Hepatocyte (in vitro differentiated cells): ENCODE results near the gene ARHGAP25. TPM values are rescaled to one million over a fixed set of nuclear protein-coding genes. Genes with fewer than 3 reads are reported as not detected.

Source experiments
- DNase-seq: peaks from one replicate; pipeline ENCODE4 v3.0.0-alpha.2; 2016; ENCODE audit warnings: low spot score
- H2AFZ ChIP-seq: fragments of 200-600 bp; sonication (generic); 2 replicates; pipeline ENCODE4 v1.6.0; 2016; ENCODE audit warnings: antibody characterized with exemption, mild to moderate bottlenecking
- H3K27ac ChIP-seq: fragments of 200-600 bp; sonication (generic); 2 replicates; pipeline ENCODE4 v1.5.1; 2016; ENCODE audit warnings: mild to moderate bottlenecking
- H3K27me3 ChIP-seq: fragments of 200-600 bp; sonication (generic); 2 replicates; pipeline ENCODE4 v1.6.1; 2016
- H3K36me3 ChIP-seq: fragments of 200-600 bp; sonication (generic); replicated peaks from 2 replicates; pipeline ENCODE4 v1.5.1; 2016; ENCODE audit warnings: low read depth; ENCODE audit not compliant: insufficient read depth
- H3K4me1 ChIP-seq: fragments of 200-600 bp; sonication (generic); 2 replicates; pipeline ENCODE4 v1.5.1; 2016; ENCODE audit warnings: mild to moderate bottlenecking, moderate library complexity; ENCODE audit not compliant: insufficient read depth
- H3K4me2 ChIP-seq: fragments of 200-600 bp; sonication (generic); 2 replicates; pipeline ENCODE4 v1.6.0; 2016
- H3K4me3 ChIP-seq: fragments of 200-600 bp; sonication (generic); 2 replicates; pipeline ENCODE4 v1.5.1; 2016; ENCODE audit warnings: mild to moderate bottlenecking
- H3K79me2 ChIP-seq: fragments of 200-600 bp; sonication (generic); 2 replicates; pipeline ENCODE4 v1.6.0; 2017; ENCODE audit warnings: mild to moderate bottlenecking
- H3K9me2 ChIP-seq: fragments of 200-600 bp; sonication (generic); replicated peaks from 2 replicates; pipeline ENCODE4 v1.6.0; 2017; ENCODE audit warnings: mild to moderate bottlenecking; ENCODE audit not compliant: insufficient read depth
- H3K9me3 ChIP-seq: fragments of 200-600 bp; sonication (generic); 2 replicates; pipeline ENCODE4 v1.5.1; 2016; ENCODE audit warnings: low read depth, mild to moderate bottlenecking
- H4K20me1 ChIP-seq: fragments of 200-600 bp; sonication (generic); 2 replicates; pipeline ENCODE4 v1.6.0; 2016; ENCODE audit warnings: mild to moderate bottlenecking; ENCODE audit not compliant: insufficient read depth, poor library complexity, severe bottlenecking
- EZH2 ChIP-seq: fragments of 200-600 bp; sonication (generic); IDR thresholded peaks from 2 replicates; pipeline ENCODE4 v1.6.1; 2016; ENCODE audit warnings: antibody characterized with exemption, mild to moderate bottlenecking, borderline replicate concordance
- EZH2phosphoT487 ChIP-seq: fragments of 200-600 bp; sonication (generic); IDR thresholded peaks from one replicate; pipeline ENCODE4 v1.6.1; 2018; ENCODE audit warnings: antibody characterized with exemption, mild to moderate bottlenecking, low read depth, moderate library complexity; ENCODE audit not compliant: unreplicated experiment, severe bottlenecking
- WGBS: methylation state at CpG from one replicate; pipeline ENCODE4 v1.1.6; 2016; ENCODE audit warnings: low lambda C conversion rate; ENCODE audit errors: missing lambda C conversion rate; 5-methylcytosine and 5-hydroxymethylcytosine counted together
- polyA plus RNA-seq: library from polyadenylated mRNA; unstranded; fragments of >200 nt; fragmentation: Nextera tagmentation; extraction: Ambion mirVana; gene quantifications from 2 replicates; pipeline ENCODE4 v1.2.1, GENCODE V29; 2016
- total RNA-seq: library from RNA; depleted of rRNA; stranded (reverse); fragments of >200 nt; gene quantifications from 2 replicates; pipeline ENCODE4 v1.2.3, GENCODE V29; 2014
- TF ChIP-seq, protein P1 (sequence below): fragments of 200-600 bp; sonication (generic); IDR thresholded peaks from 2 replicates; pipeline ENCODE4 v1.5.1; 2016; ENCODE audit warnings: antibody characterized with exemption, mild to moderate bottlenecking; ENCODE audit not compliant: poor library complexity

ARHGAP25 gene
- total and polyA plus RNA-seq, 2 experiments from 2014 or later, result 0.21 to 0.47 TPM

DNA sequence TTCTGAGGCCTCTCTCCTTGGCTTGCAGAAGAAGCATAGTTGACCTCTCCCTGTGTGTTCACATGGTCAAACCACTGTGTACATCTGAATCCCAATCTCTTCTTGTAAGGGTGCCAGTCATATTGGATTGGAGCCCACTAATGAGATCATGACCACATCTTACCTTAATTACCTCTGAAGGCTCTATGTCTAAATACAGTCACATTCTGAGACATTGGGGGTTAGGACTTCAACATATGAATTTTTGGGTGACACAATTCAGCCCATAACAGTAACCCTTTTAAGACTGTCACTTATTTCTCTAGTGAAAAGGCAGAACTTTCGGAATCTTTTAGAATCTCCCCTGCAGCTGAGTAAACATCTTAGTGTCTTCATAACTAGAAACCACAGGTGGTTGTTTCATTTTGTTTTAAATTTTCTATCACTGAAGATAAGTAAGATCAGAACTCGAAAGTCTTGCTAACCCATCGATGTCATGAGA, 103.3 kb downstream of the ARHGAP25 start:
- Histone ChIP-seq H3K4me2 (no peak overlapping the region), H3K9me3 (no peaks in the 10 kb centered on the region), H3K4me3 (no peak overlapping the region), H3K4me1 (no peaks in the 10 kb centered on the region), H2AFZ (no peak overlapping the region), H4K20me1 (no peaks in the 10 kb centered on the region), H3K9me2 (no peaks in the 10 kb centered on the region), H3K27ac (no peak overlapping the region), H3K36me3 (no peaks in the 10 kb centered on the region), H3K79me2 (no peaks in the 10 kb centered on the region), H3K27me3 (no peaks in the 10 kb centered on the region)
- DNase-seq, result no peak
- TF ChIP-seq EZH2 (no peak), EZH2phosphoT487 (no peak)
- TF ChIP-seq, protein P1, sequence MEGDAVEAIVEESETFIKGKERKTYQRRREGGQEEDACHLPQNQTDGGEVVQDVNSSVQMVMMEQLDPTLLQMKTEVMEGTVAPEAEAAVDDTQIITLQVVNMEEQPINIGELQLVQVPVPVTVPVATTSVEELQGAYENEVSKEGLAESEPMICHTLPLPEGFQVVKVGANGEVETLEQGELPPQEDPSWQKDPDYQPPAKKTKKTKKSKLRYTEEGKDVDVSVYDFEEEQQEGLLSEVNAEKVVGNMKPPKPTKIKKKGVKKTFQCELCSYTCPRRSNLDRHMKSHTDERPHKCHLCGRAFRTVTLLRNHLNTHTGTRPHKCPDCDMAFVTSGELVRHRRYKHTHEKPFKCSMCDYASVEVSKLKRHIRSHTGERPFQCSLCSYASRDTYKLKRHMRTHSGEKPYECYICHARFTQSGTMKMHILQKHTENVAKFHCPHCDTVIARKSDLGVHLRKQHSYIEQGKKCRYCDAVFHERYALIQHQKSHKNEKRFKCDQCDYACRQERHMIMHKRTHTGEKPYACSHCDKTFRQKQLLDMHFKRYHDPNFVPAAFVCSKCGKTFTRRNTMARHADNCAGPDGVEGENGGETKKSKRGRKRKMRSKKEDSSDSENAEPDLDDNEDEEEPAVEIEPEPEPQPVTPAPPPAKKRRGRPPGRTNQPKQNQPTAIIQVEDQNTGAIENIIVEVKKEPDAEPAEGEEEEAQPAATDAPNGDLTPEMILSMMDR, result no peak
- 96% methylated on average over 3 of the region's 3 CpGs for WGBS

DNA sequence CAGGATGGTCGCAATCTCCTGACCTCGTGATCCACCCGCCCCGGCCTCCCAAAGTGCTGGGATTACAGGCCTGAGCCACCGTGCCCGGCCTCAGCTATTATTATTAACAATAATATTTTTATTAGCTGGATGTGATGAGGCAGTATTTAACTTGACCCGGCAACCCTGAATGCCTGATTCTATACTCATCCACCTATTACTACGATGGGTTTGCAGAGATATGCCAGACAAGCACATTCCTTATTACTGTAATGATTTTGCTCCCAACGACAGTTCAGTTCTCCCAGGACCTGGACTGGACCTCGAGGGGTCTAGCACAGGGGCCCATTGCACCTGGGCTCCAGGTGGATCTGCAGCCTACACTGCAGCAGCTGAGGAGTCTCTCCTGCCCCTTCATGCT, 104.0 kb downstream of the ARHGAP25 start:
- Histone ChIP-seq H3K79me2 (no peaks in the 10 kb centered on the region), H3K9me3 (no peaks in the 10 kb centered on the region), H3K4me3 (no peak overlapping the region), H3K4me1 (no peaks in the 10 kb centered on the region), H3K36me3 (no peaks in the 10 kb centered on the region), H2AFZ (no peak overlapping the region), H3K27me3 (no peaks in the 10 kb centered on the region), H3K27ac (no peak overlapping the region), H4K20me1 (no peaks in the 10 kb centered on the region), H3K4me2 (no peak overlapping the region), H3K9me2 (no peaks in the 10 kb centered on the region)
- no peak for DNase-seq
- no peak for TF ChIP-seq EZH2phosphoT487
- no peak for TF ChIP-seq EZH2
- TF ChIP-seq, protein P1, result no peak
- WGBS, result 84% methylated on average over 10 of the region's 10 CpGs

DNA sequence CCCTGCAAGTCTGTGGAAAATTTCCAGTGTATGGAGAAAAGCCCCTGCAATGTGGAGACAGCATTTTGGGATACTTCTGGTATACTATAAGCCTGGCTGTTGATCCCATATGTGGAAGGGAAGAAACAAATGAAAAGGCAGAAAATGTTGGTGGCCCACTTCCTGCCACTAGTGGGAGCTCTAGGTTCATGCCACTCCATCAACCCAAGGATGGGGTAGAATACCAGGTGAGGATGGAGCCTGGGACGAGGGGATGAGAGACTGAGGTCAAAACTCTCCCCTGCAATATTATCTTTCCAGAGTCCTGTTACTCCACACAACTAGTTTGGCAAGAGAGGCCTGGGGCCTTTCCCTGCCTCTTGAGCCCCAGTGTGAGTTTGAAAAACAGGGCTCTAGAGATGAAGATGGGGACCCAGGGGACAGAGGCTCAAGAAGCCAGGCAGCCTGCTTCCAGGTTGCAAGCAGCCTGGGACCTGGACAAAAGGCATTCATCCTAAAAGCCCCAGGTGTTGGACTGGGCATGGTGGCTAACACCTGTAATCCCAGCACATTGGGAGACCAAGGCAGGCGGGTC, 104.7 kb downstream of the ARHGAP25 start:
- Histone ChIP-seq H3K79me2 (no peaks in the 10 kb centered on the region), H3K4me1 (no peaks in the 10 kb centered on the region), H3K27me3 (no peaks in the 10 kb centered on the region), H3K9me3 (no peaks in the 10 kb centered on the region), H4K20me1 (no peaks in the 10 kb centered on the region), H3K36me3 (no peaks in the 10 kb centered on the region), H3K9me2 (no peaks in the 10 kb centered on the region), H3K4me3 (no peak overlapping the region), H3K4me2 (no peak overlapping the region), H2AFZ (no peak overlapping the region), H3K27ac (no peak overlapping the region)
- DNase-seq, result no peak
- WGBS, result 89% methylated on average over 2 of the region's 2 CpGs
- TF ChIP-seq, protein P1, result peak; percentile 38
- TF ChIP-seq EZH2 (no peak), EZH2phosphoT487 (no peak)
